ENCODE measurements around the gene ZKSCAN3. TPM values are rescaled to one million over a fixed set of nuclear protein-coding genes. Genes with fewer than 3 reads are reported as not detected.

ZKSCAN3 gene
- total and polyA plus RNA-seq, 2 of the 8 experiments (the other 6 are each of a cell fraction or from before 2014, with no cell fraction given), result 2.7 to 9.8 TPM

- H2AK5ac ChIP-seq (ENCODE audit: low read depth, low read length), result no peak overlapping the region
- H3K23ac ChIP-seq (ENCODE audit: insufficient read length), result no peak overlapping the region
- ChIA-PET POLR2A (ENCODE audit: partially characterized antibody) (interaction anchor here (0.5 to 3.1 kb wide), 3 partner anchors 32 to 422 kb away, joined by 3 to 12 read pairs (median 4); partner anchors contain the start of genes ZSCAN26 and ZSCAN31), CTCF (ENCODE audit: partially characterized antibody) (no interaction called here)
- H3K56ac ChIP-seq (replicated peaks; ENCODE audit: insufficient read length, low read depth, low read length), result no peak overlapping the region
- no peak overlapping the region for H3K14ac ChIP-seq (ENCODE audit: insufficient read length)
- H4K8ac ChIP-seq (ENCODE audit: extremely low read depth, insufficient read depth, low read length), result no peak overlapping the region
- H3K23me2 ChIP-seq (ENCODE audit: low read depth, low read length), result peaks cover 2% of the 10 kb centered on the region; the same call in 1 of the 2 replicates
- DNase-seq (ENCODE audit: low read depth in 1 of 2, low spot score in 2 of 2), result no peak
- no peak overlapping the region for H4K91ac ChIP-seq (replicated peaks; ENCODE audit: insufficient read length, low read length)
- H3K4me3 ChIP-seq (ENCODE audit: extremely low read depth in 1 of 4, insufficient read depth in 2 of 4, low read depth in 3 of 4, low read length in 4 of 4), result no peak overlapping the region
- H2BK15ac ChIP-seq (ENCODE audit: low read length), result no peak overlapping the region
- no peaks in the 10 kb centered on the region for H3K9me3 ChIP-seq (ENCODE audit: insufficient read depth in 2 of 2, low read depth in 1 of 2, low read length in 1 of 2)
- no peak overlapping the region for H2BK20ac ChIP-seq (ENCODE audit: low read length)
- no peaks in the 10 kb centered on the region for H4K20me1 ChIP-seq (replicated peaks in 1 of 2; ENCODE audit: control insufficient read depth in 1 of 2, insufficient read depth in 2 of 2, low read length in 2 of 2)
- peaks cover 0 to 7% (median 4%) of the 10 kb centered on the region in 4 experiments; a peak in 3 of 8 replicates for H3K36me3 ChIP-seq (ENCODE audit: control insufficient read depth in 2 of 4, insufficient read depth in 4 of 4, low read length in 3 of 4)
- H3K27me3 ChIP-seq (replicated peaks in 1 of 4; ENCODE audit: control insufficient read depth in 3 of 4, extremely low read depth in 1 of 4, insufficient read depth in 3 of 4, low read length in 3 of 4), result no peaks in the 10 kb centered on the region
- 93% methylated on average over 3 of the region's 3 CpGs; no CpG with 5 or more reads in 1 of the 2 experiments for WGBS, 2 experiments (ENCODE audit: extremely low coverage in 1 of 2, insufficient coverage in 1 of 2, insufficient read length in 1 of 2, insufficient replicate concordance in 2 of 2, low coverage in 1 of 2, low lambda C conversion rate in 2 of 2, missing lambda C conversion rate in 1 of 2)
- no peak overlapping the region for H3K18ac ChIP-seq (ENCODE audit: extremely low read depth, low read length)
- H4K5ac ChIP-seq (ENCODE audit: insufficient read length, low read depth, low read length), result no peak overlapping the region
- H2BK5ac ChIP-seq (ENCODE audit: low read depth, low read length), result no peak overlapping the region
- H3K4ac ChIP-seq (replicated peaks; ENCODE audit: insufficient read length, low read depth, low read length), result no peak overlapping the region
- no peak overlapping the region for H2AFZ ChIP-seq (ENCODE audit: low read length)
- no peak overlapping the region for H3K9ac ChIP-seq (replicated peaks in 1 of 4; ENCODE audit: extremely low read depth in 1 of 4, low read depth in 3 of 4, low read length in 3 of 4)
- TF ChIP-seq HDAC6 (IDR thresholded peaks at IDR 0.05; ENCODE audit: low read depth, low read length), result no peak
- no peak for TF ChIP-seq E2F6 (IDR thresholded peaks at IDR 0.05)
- TF ChIP-seq RBBP5 (IDR thresholded peaks at IDR 0.05; ENCODE audit: borderline replicate concordance, low read depth, low read length), result no peak
- no peak for TF ChIP-seq ATF3 (IDR thresholded peaks at IDR 0.05; ENCODE audit: insufficient read depth, low read depth, low read length)
- TF ChIP-seq NRF1 (IDR thresholded peaks at IDR 0.05; ENCODE audit: low read depth, low read length), result no peak
- no peak for TF ChIP-seq GTF2F1 (IDR thresholded peaks at IDR 0.05; ENCODE audit: borderline replicate concordance, low read depth, low read length)
- TF ChIP-seq ATF2 (IDR thresholded peaks at IDR 0.05; ENCODE audit: low read length), result no peak
- no peaks in the 10 kb centered on the region for H3K4me1 ChIP-seq (replicated peaks in 1 of 4; ENCODE audit: control insufficient read depth in 3 of 4, insufficient read depth in 4 of 4, low read length in 3 of 4)
- H3K79me1 ChIP-seq (ENCODE audit: low read depth, low read length), result no peaks in the 10 kb centered on the region
- H3K27ac ChIP-seq (ENCODE audit: low read depth, low read length), result no peak overlapping the region
- no peak overlapping the region for H2BK120ac ChIP-seq (replicated peaks; ENCODE audit: low read depth, low read length)
- H3K79me2 ChIP-seq (ENCODE audit: control insufficient read depth in 1 of 2, insufficient read depth in 2 of 2, low read length in 2 of 2), result no peaks in the 10 kb centered on the region
- H2BK12ac ChIP-seq (ENCODE audit: low read depth, low read length), result no peak overlapping the region
- no peak overlapping the region for H3K4me2 ChIP-seq (ENCODE audit: insufficient read depth in 1 of 2, low read depth in 2 of 2, low read length in 2 of 2)
- FAIRE-seq, result no peak
Measured at GRCh38 chr6:28303570-28303969, 46.2 kb upstream of the ZKSCAN3 start.

Measured in H1 (cell line).